Small intestine (tissue), 7 donors: ENCODE data around the gene CAPZB. TPM values are rescaled to one million over a fixed set of nuclear protein-coding genes. Genes with fewer than 3 reads are reported as not detected.
A peak's percentile ranks its signal among the peaks of the same experiment; 100 is the strongest.

Experiments
- DNase-seq, 2 donors: peaks; one replicate each; pipeline versions ENCODE4 v3.0.0 to v3.0.0-alpha.2; 2013
- FAIRE-seq: peaks from 2 replicates; lab custom pipeline; 2012; peaks lifted over from hg19 to GRCh38; lab: Jason Lieb, UNC
- H3K27ac ChIP-seq, 3 donors: one replicate each; pipeline ENCODE4 v1.5.1; 2013; ENCODE audit warnings: low read length in 2 of 3, mild to moderate bottlenecking in 2 of 3, control low read depth in 1 of 3, inconsistent platforms in 1 of 3, low read depth in 1 of 3, moderate library complexity in 1 of 3
- H3K27me3 ChIP-seq, 3 donors: one replicate each; pipeline ENCODE4 v1.6.1; 2013; ENCODE audit warnings: low read length in 3 of 3, inconsistent platforms in 1 of 3; ENCODE audit not compliant: control insufficient read depth in 3 of 3, insufficient read depth in 3 of 3
- H3K36me3 ChIP-seq, 3 donors: one replicate each; pipeline ENCODE4 v1.6.1; 2013; ENCODE audit warnings: low read length in 3 of 3, inconsistent platforms in 1 of 3, low read depth in 1 of 3, mild to moderate bottlenecking in 1 of 3, moderate library complexity in 1 of 3; ENCODE audit not compliant: control insufficient read depth in 3 of 3, insufficient read depth in 2 of 3
- H3K4me1 ChIP-seq, 3 donors: one replicate each; pipeline ENCODE4 v1.6.1; 2013; ENCODE audit warnings: low read length in 2 of 3, inconsistent platforms in 1 of 3, low read depth in 1 of 3, mild to moderate bottlenecking in 1 of 3, moderate library complexity in 1 of 3; ENCODE audit not compliant: control insufficient read depth in 3 of 3, insufficient read depth in 2 of 3
- H3K4me3 ChIP-seq, 3 donors: one replicate each; pipeline ENCODE4 v1.5.1; 2013; ENCODE audit warnings: low read length in 3 of 3, control low read depth in 1 of 3, inconsistent platforms in 1 of 3, low read depth in 1 of 3, mild to moderate bottlenecking in 1 of 3, moderate library complexity in 1 of 3
- H3K9me3 ChIP-seq, 2 donors: one replicate each; pipeline ENCODE4 v1.6.1; 2013; ENCODE audit warnings: low read depth in 1 of 2, low read length in 1 of 2; ENCODE audit not compliant: control insufficient read depth in 2 of 2, insufficient read depth in 1 of 2
- WGBS, 3 donors: extraction: QIAGEN DNeasy Blood & Tissue Kit; methylation state at CpG; one replicate each; pipeline ENCODE4 v1.1.7; 2013; 5-methylcytosine and 5-hydroxymethylcytosine counted together
- polyA plus RNA-seq, 4 donors: library from polyadenylated mRNA; stranded (reverse) in 3 of 4; unstranded in 1 of 4; fragments of 200-250 nt in 3 of 4; fragments of 120-200 nt in 1 of 4; gene quantifications; one replicate each; pipeline versions ENCODE4 v1.2.1 to v1.2.3, GENCODE V29; 2013
- donor health status: healthy with polysubstance abuse.
- donor health status: control.
- donor health status: control.
- donor health status: Bipolar disorder and iron deficiency.
- donor health status: healthy.

The CAPZB gene
- polyA plus RNA-seq, 4 donors = 245 to 292 (median 276) TPM

DNA sequence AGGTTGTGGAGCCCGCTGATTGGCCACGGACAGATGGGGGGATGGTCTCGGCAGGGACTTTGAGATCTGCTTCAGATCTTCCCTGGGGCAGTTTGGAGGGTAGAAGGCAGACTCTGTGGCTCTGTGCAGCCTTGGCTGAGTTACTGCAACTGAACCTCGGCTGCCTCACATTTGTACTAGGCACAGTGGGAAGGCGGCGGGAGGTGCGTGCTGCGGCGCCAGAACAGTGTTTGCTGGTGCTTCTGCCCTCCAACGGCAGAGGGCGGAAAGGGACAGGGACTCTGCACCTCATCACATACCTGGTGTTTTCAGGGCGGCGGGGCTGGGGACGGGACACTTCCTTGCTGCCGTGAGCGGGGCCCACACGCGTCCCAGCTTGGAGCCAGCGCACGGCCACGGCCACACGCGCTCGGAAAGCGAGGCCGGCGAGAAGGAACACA lies 147.0 kb downstream of the CAPZB start:
- H3K27me3 ChIP-seq = no peaks in the 10 kb centered on the region
- DNase-seq (peak; percentile 55 to 82), FAIRE-seq (no peak)
- WGBS, 3 donors = 63 to 75% (median 70%) methylated on average over 21 to 27 of the region's 27 CpGs
- H3K4me1 ChIP-seq = peaks cover 0 to 3% (median 0%) of the 10 kb centered on the region in 3 donors
- H3K9me3 ChIP-seq = no peaks in the 10 kb centered on the region
- H3K27ac ChIP-seq = peak overlapping the region in 1 of 3 donors; percentile 30
- peaks cover 5 to 66% (median 13%) of the 10 kb centered on the region in 3 donors for H3K36me3 ChIP-seq
- peak overlapping the region in 1 of 3 donors; percentile 21 for H3K4me3 ChIP-seq

DNA sequence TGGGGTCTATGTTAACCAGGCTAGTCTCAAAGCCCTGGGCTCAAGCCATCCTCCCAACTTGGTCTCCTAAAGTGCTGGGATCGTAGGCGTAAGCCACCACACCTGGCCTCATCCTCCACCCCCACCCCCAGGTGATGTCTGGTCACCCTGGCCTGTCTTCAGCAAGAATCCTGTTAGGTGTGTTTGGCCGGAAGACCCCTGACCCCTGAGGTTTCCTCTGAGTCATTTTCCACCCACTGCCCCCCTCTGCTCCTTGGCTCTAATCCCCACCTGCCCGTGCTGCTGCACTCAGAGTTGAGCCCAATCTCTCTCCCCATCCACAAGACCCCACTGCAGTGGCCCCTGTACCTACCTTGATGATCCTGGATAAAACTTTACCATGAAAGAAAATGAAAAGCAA lies 148.1 kb downstream of the CAPZB start:
- Histone ChIP-seq H3K27ac (no peak overlapping the region), H3K4me1 (peaks cover 0 to 3% (median 0%) of the 10 kb centered on the region in 3 donors), H3K27me3 (no peaks in the 10 kb centered on the region), H3K9me3 (no peaks in the 10 kb centered on the region), H3K36me3 (peaks cover 5 to 65% (median 7%) of the 10 kb centered on the region in 3 donors), H3K4me3 (no peak overlapping the region)
- no peak for DNase-seq
- WGBS, 3 donors = 87 to 92% (median 91%) methylated on average over 4 of the region's 4 CpGs
- FAIRE-seq = no peak

- Histone ChIP-seq H3K9me3 (no peaks in the 10 kb centered on the region), H3K27me3 (no peaks in the 10 kb centered on the region), H3K4me3 (no peak overlapping the region), H3K4me1 (peaks cover 0 to 3% (median 0%) of the 10 kb centered on the region in 3 donors), H3K27ac (no peak overlapping the region), H3K36me3 (peaks cover 5 to 64% (median 5%) of the 10 kb centered on the region in 3 donors)
- 78 to 82% (median 81%) methylated on average over 7 of the region's 7 CpGs for WGBS, 3 donors
- peak in 1 of 2 donors; percentile 20 for DNase-seq
- no peak for FAIRE-seq
These were observed 148.8 kb downstream of the CAPZB start for GRCh38 chr1:19336543-19336942.

- H3K4me1 ChIP-seq = no peaks in the 10 kb centered on the region
- H3K36me3 ChIP-seq = peaks cover 0 to 65% (median 2%) of the 10 kb centered on the region in 3 donors
- WGBS, 3 donors = 80 to 86% (median 83%) methylated on average over 9 of the region's 9 CpGs
- no peak overlapping the region for H3K27ac ChIP-seq
- H3K27me3 ChIP-seq = no peaks in the 10 kb centered on the region
- no peaks in the 10 kb centered on the region for H3K9me3 ChIP-seq
- H3K4me3 ChIP-seq = no peak overlapping the region
- FAIRE-seq = no peak
- DNase-seq = no peak
These were observed 151.6 kb downstream of the CAPZB start for GRCh38 chr1:19333587-19334354.

DNA sequence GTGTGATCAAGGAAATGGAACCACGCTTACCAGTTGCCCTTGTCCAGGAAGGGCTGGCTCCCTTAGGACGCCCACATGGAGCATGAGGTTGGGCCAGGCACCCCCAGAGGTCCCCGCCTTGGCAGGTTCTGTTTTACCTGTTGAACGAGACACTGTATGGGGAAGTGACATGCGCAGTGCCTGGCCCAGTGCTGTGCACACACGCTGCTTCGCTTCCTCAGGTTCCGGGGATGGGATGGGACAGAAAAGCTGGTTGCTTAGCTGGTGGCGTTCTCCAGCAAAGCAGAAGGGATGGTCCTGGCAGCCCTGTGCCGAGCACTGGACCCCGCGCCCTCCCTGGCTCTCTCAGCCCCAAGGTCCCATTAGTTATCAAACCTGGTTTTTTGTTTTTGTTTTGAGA lies 152.5 kb downstream of the CAPZB start:
- Histone ChIP-seq H3K4me1 (no peaks in the 10 kb centered on the region), H3K27me3 (no peaks in the 10 kb centered on the region), H3K27ac (no peak overlapping the region), H3K4me3 (no peak overlapping the region), H3K36me3 (peaks cover 2 to 75% (median 2%) of the 10 kb centered on the region in 3 donors), H3K9me3 (no peaks in the 10 kb centered on the region)
- DNase-seq (no peak), FAIRE-seq (no peak)
- 89 to 96% (median 92%) methylated on average over 12 of the region's 12 CpGs for WGBS, 3 donors

DNA sequence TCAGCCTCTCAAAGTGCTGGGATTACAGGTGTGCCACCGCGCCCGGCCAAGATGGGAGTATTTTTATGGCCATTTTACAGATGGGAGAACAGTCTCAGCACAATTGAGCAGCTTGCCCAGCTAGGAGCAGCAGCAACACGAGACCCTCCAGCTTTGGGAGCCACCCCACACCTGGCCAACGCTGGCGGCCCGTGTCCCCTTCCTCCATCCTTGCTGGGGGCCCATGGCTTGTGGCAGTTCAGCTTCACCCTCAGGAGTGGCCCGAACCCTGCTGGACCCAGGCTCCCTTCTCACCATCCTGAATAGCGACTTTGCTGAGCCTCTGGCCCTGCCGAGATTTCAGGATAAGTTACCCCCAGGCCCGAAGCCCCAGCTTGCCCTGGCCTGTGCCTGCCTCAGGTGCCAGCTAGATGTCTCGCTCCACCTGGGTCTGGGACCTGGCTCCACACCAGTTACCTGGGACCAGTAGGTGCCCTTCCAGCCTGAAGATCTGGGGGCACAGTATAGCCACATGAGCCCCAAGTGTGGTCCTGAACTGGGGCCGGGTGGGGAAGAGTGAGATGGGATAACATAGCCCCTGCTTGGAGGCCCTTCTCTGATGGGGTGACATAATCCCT lies 154.0 kb downstream of the CAPZB start:
- Histone ChIP-seq H3K36me3 (peaks cover 2 to 79% (median 4%) of the 10 kb centered on the region in 3 donors), H3K4me1 (no peaks in the 10 kb centered on the region), H3K4me3 (no peak overlapping the region), H3K27ac (no peak overlapping the region), H3K9me3 (no peaks in the 10 kb centered on the region), H3K27me3 (no peaks in the 10 kb centered on the region)
- no peak for DNase-seq
- FAIRE-seq = no peak
- 92% methylated on average over 13 of the region's 13 CpGs for WGBS, 3 donors

GRCh38 chr1:19330449-19331135 lies 154.7 kb downstream of the CAPZB start:
- 82 to 89% (median 86%) methylated on average over 14 of the region's 14 CpGs for WGBS, 3 donors
- Histone ChIP-seq H3K36me3 (peaks cover 2 to 83% (median 5%) of the 10 kb centered on the region in 3 donors), H3K9me3 (no peaks in the 10 kb centered on the region), H3K27me3 (no peaks in the 10 kb centered on the region), H3K4me1 (no peaks in the 10 kb centered on the region), H3K27ac (no peak overlapping the region), H3K4me3 (no peak overlapping the region)
- DNase-seq (peak in 1 of 2 donors; percentile 55), FAIRE-seq (no peak)

DNA sequence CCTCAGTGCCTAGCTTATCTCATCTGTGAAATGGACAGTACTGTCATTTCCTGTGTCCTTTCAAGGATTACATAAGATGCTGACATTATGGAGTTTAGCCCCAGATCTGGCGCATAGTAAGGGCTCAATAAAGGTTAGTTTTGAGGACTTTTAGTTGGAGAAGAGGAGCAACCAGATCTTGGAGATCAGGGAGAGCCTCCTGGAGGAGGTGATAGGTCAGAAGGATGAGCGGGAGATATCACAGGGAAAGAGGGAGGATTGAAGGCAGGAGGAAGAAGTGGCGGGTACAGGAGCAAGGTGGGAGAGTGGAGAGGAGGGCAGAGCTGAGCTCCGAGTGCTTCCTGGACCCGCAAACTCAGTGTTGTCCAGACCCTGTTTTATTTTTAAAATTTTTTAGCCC lies 155.7 kb downstream of the CAPZB start:
- FAIRE-seq (no peak), DNase-seq (no peak)
- Histone ChIP-seq H3K27me3 (no peaks in the 10 kb centered on the region), H3K36me3 (peaks cover 2 to 90% (median 9%) of the 10 kb centered on the region in 3 donors), H3K27ac (no peak overlapping the region), H3K4me1 (no peaks in the 10 kb centered on the region), H3K9me3 (no peaks in the 10 kb centered on the region), H3K4me3 (no peak overlapping the region)
- WGBS, 3 donors = 92 to 93% (median 92%) methylated on average over 5 of the region's 5 CpGs
